HG02970 (cell line): ENCODE measurements around the gene SHANK2.

Source experiments
- ATAC-seq: cut with Tn5 transposase; IDR thresholded peaks from one replicate; pipeline ENCODE4 v1.9.1; 2021; ENCODE audit warnings: mild to moderate bottlenecking, moderate library complexity, moderate number of reproducible peaks; ENCODE audit not compliant: unreplicated experiment, low FRiP score

Gene SHANK2

DNA sequence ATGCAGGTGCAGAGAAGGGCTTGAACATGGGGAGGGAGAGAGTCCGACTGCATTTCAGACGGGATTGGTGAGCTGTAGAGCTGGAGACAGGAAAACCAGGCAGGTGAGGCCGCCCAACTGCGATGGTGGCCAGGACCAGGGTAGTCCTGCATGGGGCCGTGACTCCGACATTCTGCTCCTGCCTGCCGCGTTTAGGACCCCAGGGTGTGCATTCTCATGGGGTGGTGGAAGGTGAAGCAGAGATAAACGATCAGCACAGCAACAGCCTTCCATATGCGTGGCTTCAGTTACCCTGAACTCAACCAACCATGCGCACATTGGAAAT, 29.3 kb downstream of the SHANK2 start:
- no peak for ATAC-seq

DNA sequence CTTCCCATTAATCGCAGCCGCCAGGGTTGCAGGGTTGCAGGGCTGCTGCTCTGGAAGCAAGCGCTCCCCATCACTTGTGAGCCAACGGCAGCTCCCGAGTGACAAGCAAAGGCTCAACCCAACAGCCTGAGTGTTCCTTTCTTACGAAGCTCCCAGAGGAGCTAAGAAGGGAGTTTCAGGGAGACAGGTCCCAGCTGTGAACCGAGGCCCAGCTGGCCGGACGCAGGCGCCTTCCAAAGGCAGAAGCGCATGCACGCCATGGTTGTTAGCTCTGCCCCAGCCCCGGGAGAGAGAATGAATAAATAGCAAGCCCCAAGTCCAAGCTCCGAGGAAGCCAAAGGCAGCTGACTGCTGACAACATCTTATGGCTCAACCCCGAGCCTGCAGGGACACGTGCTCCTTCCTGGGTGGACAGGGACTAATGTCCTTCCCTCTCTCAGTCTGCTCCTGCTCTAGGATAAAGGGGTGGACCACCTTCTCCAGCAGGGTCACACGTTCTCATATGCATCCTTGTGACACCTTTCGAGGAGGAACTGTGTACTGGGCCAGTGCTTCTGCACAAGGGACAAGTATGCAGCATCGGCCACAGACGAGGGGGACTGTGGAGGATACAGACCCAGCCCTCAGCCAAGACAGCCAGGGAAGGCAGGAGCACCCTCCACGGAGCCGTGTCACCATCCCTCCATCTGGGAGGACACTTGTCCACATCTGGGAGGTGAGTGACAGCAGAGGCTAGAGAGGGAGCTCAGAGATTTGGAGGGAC, 29.9 kb downstream of the SHANK2 start:
- ATAC-seq = no peak

DNA sequence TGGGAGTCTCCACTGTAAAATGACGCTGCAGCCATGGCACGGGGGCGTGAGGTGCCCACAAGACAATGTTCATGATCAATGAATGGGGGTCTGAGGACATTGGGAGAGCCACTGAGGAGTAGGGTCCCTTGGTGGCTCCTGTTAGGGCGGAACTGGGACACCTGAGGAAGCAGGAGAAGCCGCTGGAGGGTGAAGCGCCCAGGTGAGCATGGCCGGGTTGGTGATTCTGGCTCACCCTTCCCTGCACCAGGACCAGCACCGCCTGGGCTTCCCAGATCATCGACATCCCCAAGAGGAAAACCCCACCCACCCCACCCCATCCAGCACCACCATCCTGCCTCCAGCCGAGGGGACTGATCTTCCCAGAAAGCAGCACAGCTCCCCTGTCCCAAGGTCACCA, 30.6 kb downstream of the SHANK2 start:
- no peak for ATAC-seq

DNA sequence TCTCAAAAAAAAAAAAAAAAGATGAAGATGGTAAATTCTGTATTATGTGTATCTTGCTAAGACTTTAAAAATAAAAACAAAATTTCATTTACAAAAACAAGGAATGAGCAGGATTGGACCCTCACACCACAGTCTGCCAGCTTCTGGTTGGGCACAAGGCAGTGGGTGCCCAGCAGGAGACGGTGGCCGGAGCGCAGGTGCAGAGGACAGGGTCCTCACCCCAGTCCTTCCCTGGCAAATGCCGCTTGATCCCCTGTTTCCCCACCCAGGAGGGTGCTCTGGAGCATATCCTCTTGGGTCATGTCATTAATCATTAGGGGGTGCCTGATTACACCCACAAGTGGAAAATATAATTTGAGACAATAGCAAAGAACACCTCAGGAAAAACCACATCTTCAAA, 31.2 kb downstream of the SHANK2 start:
- no peak for ATAC-seq

DNA sequence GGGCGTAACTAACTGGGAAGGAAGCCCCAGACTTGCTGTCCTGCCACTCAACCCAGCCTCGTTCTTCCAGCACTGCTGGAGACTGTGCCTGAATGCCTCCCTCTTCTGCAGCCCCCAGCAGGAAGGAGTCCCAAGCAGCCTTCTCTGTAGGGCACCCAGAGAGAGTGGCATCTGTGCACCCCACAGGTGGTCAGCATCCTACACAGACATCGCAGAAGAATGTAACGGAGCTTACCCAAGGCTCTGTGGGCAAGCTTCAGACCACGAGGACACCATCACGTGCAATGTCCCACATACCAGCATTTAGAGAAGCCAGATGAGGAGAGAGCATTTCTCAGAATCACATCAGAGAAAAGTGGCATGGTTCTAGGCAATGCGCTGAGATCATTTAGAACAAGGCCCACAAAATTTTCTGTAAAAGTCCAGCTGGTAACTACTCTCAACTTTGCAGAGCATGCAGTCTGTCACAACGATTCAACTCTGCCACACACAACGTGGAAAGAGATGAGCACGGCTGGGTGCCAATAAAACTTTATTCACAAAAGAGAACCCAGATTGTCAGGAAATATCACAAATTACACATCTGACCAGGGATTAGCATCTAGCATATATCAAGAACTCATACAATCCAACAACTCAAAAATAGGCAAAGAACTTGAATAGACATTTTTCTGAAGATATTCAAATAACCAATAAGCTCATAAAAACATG, 33.4 kb downstream of the SHANK2 start:
- no peak for ATAC-seq

DNA sequence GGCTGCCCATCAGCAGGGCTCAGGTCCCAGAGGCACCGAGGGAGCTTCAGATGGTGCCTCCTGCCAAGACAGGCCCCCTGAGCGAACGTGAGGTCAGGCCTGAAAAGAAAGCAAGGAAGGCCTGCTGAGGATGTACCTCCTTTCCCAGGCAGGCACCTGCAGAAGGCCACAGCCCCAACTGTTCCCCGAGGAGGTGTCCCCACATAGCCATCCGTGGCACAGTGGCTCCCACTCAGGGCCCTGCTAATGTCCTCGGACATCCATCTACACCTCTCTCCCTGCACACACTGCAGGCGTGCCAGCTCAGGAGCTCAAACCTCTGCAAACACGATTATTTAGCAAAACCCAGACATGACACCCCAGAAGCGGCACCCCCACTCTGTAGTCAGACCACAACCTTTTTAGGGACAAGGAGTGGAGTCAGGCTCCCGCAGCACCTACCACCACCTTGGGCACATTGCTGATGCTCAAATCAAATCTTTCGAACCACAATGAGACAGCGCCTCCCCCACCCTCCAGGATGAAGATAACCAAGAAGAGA, 36.9 kb downstream of the SHANK2 start:
- ATAC-seq = no peak

DNA sequence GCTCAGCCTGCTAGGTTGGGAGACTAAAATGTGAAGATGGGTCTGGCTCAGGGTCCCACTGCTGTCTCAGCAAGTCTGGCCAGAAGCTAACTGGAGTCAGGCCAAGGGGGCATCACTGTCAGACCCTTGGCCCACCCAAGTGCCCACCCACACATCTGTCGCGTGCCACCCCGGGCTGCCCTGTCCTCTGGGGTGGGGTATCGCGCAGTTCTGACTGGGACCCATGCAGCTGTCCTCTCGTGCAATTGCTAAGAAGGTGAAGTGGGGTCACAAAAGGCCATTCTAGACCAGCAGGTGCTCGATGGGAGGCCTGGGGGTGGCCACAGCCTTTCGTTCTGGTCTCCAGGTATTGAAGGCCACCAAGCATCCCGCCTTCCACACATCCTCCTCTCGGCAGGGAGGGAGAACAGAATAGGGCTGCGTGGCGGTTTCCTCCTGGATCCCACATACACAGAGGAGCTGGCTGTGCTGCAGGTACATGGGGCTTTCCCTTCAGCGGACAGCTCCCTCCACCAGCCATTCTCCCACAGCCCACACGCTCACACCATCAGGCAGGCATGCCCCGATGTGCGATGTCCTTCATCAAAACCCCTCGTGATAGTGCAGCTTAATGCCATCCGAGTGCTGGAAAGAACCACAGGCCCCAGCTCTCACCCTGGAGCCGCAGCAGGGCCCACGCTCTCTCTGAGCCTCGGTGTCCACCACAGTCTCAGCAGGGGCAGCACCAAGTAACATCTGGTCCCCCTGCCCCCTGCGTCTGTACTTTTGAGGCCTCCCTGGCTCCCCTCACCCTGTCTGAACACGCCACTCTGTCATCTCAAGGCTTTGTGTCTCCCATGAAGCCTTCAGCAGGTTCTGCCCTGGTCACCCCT, 37.6 kb downstream of the SHANK2 start:
- no peak for ATAC-seq

DNA sequence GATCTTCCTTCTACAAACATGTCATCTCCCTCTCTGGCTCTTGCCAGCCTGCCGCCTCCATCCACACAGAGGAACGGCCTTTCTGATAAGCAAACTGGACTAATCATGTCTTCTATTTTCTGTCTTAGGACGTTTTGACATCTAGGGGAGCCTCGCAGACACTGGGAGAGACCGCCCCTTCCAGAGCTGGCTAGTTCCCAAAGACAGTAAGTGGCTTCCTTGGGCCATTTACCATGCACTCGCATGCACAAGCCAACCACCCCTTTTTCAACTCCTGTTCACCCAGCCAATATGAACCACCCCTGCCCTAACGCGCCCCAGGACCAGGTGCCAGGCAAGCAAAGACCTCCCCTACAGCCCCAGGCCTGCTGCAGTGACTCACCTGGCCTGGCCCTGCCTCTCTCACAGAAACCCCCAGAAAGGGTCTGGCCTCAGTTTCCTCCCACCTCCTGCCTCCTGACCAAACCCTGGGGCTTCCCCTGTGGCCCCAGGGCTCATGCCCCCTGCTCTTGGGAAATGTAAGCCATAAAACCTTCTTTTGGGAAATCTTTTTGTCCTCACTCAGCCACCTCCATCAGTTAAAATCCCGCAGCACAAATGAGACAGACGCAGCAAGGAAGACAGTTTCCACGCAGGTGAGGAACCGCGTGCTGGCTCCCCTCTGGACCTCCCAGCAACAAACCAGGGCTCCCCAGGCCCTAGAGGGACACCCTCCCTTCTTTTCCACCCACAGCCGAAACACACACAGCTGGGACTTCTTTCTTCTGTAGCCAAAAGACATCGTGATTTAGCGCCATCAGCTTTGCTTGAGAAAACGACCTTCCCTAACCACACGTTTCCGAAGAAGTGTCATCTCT, 38.5 kb downstream of the SHANK2 start:
- ATAC-seq = no peak

DNA sequence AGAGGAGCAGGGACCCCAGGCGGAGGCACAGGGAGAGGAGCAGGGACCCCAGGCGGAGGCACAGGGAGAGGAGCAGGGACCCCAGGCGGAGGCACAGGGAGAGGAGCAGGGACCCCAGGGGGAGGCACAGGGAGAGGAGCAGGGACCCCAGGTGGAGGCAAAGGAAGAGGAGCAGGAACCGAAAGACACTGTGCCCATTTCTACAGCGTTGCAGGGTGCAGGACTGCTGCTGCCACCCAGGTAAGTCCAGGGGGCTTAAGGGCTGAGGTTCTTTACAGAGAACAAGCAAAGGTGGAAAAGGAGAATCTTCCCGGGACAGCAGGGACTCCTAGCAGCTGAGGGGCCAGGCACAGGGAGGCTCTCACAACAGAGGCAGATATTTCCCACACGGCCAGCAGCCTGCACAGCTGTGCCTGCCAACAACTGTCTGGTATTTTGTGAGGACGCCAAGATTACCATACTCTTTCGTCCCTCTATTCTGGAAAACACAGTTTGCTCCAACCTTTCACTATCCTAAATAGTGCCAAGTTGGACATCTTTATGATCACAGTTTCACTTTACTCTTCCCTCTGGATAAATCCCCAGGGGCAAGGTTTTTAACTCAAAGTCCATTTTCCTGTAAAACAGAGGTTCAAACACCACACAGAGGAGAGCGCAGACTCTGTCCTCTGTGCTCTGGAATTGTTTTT, 39.4 kb downstream of the SHANK2 start:
- ATAC-seq = no peak

DNA sequence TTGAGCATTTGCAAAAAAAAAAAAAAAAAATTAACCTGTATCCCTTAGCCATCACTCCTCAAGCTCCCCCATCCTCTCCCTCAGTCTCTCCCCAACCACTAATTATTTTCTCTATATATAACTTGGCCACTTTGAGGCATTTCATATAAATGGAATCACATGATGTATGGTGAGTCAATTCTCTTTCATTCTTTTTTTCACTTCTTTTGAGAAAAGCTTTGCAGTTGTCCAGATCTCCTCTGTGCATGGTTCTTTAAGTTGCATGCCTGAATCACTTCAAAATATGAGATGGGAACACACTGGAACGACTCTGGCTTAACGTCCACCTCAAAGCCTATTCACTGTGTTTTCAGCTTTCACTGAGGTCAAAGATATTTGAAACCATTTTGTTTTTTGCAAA, 40.7 kb downstream of the SHANK2 start:
- ATAC-seq = no peak

DNA sequence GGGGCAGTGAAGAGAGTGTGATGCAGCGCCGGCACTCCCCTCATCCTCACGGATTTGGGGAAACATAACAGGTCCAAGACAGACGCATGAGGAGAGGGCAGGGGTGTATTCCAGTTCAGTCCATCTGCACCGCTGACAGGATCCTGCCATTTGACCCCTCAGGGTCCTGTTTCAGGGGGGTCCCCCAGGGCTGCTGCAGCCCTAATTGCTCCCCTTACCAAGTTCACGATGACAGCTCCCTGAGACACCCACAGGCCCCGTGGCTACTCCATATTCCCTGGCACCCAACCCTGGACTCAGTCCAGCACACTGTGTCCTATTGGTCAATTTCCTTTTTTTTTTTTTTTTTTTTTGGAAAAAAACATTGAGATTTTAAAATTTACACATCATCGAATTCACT, 41.5 kb downstream of the SHANK2 start:
- ATAC-seq = no peak

DNA sequence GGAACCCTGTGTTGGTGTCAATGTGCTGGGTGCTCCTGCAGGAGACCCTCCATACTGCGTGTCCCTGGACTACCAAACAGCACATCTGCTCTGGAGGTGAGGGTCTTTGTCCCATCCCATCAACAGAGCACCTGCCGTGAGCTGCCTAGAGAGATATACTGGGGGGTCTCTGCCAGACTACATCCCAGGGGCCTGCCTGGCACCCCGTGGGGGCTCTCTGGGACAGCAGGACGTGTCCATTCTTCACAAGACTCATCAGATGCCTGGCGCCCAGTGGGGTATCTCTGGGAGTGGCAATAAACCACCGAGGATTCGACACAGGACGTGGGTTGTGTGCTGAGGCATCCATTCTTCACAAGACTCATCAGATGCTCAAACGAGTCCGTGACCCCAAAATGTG, 42.7 kb downstream of the SHANK2 start:
- ATAC-seq = no peak

DNA sequence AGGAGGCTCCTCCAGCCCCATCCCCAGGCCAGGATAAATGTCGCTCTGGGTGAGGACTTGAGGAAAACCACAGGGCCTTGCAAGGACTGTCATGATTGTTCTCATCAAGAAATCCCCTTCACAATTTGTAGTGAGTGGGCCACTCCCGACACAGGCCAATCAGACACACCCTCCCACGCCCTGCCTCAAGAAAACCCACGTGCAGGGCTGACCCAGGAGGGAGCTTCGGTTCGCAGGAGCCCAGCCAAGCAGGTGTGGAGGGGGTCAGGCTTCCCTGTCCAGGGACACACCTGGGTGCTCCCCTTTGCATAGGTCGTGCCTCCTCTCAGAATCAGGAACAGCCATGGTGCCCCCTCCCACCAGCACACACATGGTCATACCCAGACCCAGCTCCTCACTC, 43.2 kb downstream of the SHANK2 start:
- no peak for ATAC-seq

DNA sequence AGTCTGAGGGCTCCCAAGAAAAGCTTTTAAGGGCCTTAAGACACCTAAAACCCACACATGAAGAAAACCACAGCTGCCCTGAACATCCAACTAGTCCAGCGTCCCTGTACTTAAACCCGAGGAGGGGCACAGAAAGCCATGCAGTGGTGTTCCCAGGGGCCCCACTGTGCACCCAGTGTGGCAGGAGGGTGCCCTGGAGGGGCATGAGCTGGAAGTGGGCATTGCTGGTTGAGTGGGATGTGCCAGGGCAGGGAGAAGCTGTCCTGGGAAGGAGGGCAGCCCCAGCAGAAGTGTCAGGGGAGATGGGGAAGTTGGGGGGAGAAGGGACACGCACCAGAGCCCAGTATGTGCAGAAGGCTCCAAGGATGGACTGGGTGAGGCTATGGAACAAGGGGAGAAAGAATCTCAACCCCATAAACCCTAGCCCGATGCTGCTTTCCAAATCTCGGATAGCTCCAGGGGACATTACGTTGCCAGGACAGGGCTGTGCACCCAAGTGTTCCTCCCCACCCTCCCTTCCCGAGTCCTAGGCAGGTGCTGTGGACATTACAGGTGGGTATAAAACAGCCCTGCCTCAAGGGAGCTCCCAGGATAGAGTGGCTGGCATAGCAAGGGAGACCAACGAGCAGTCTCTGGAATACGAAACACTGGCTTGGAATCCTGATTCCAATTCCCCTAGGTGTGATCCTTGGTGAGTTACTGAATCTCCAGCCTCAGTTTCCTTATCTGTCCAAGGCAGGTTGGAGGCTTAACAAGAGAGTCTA, 44.2 kb downstream of the SHANK2 start:
- ATAC-seq = no peak

DNA sequence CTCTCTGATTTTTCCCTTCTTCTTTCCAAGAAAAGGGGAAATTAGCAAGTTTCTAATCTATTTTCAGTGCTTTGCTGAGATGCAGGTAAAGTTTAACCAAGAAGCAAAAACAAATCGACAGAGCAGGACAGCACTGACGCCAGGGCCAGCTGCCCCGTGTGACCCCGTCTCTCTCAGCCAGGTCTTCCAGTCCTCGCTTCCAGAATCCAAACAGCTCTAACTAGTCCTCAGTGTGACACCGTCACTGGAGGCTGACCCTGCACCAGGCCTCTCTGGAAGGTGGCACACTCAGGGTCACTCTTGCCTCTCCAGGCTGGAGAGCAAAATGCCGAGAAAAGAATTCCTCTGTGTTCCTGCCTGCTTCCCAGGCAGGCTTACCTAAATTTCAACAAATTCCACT, 44.8 kb downstream of the SHANK2 start:
- no peak for ATAC-seq

DNA sequence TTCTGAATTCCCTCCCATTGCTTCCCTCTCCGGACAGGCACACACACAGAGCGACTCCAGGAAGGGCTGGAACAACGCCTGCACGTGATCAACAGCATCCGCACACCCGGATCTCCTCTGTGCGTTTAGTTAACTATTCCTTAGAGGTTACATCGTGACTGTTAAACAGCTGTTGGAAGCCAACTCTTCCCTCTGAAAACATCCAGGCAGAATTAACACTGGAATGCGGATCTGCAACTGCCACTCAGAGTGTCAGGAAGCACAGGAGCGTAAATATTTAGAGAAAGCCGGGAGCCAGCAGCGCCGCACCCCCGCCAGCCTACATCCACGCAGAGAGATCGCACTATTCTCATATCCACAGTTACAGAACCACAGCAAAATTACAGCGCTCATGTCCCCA, 46.2 kb downstream of the SHANK2 start:
- no peak for ATAC-seq

DNA sequence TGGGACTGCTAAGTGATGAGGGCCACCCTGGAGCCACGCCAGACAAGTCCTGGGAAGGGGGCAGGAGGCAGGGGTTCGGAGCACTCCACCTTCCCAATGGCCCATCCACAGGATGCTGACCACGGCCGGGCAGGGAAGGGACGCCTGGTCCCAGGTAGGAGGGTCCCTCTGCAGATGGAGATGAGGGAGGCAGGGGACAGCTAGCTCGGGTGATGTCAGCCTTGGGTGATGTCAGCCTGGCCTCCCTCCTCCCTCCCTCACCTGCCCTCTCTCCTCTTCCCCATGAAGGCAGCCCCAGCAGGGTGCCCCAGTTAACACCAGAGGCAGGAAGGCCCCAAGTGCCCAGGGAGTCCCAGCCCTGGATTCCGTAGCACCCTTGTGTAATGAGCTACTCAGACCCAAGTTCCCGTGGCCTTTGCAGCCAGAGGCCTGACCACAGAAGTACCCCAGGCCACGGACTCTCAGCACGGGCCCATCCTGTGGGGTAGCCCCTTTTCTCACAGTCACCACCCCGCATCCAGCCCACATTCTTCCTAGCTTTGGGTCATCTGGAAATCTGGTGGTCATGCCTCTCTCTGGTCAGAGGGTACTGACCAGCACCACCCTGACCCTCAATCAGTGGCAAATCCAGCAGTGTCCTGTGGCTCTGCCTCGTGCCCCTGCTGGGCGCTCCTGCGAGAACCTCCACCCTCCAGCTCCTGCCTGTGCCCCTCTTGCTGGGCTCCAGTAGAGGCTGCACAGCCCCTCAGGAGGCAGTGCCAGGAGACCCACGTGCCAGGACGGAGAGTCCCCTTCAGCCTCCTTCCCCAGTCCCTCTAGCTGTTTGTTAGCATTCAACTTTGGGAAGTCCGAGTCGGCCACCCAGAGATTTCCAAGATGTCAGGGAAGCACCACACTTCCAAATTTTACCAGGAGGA, 47.4 kb downstream of the SHANK2 start:
- ATAC-seq = no peak

DNA sequence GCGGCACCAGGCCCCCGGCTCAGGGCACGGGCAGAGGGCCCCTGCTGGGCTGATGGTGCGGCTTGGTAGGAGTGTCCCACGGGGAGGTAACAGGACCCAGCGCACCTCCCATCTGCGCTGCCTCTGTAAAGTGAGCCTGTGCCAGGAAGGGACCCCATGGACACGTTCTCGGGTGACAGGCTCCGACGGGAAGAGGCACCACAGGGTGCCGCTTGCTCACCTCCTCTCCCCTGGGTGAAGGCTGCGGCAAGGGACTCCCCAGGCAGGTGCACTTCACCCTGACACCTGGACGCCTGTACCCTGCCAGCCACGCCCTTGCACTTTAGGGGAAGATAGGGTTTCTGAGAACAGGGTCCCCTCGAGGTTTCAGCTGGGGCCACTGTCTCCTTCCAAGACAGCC, 48.1 kb downstream of the SHANK2 start:
- no peak for ATAC-seq
